Tibial nerve (tissue), 3 donors: ENCODE data around the gene HSPG2.

Experiments used
- POLR2A ChIP-seq, 2 donors: fragments of 450-650 bp; IDR thresholded peaks; one replicate each; pipeline ENCODE4 v1.6.1; 2017; ENCODE audit warnings: antibody characterized with exemption in 2 of 2, mild to moderate bottlenecking in 2 of 2, moderate library complexity in 2 of 2
- TF ChIP-seq, protein P1 (sequence below), 5 experiments: fragments of 200-600 bp in 3 of 5; fragments of 450-650 bp in 2 of 5; sonication (generic) in 3 of 5; IDR thresholded peaks; one replicate each; pipeline ENCODE4 v1.5.1; 2016 to 2019; ENCODE audit warnings: antibody characterized with exemption in 5 of 5, mild to moderate bottlenecking in 3 of 5, moderate library complexity in 2 of 5

DNA sequence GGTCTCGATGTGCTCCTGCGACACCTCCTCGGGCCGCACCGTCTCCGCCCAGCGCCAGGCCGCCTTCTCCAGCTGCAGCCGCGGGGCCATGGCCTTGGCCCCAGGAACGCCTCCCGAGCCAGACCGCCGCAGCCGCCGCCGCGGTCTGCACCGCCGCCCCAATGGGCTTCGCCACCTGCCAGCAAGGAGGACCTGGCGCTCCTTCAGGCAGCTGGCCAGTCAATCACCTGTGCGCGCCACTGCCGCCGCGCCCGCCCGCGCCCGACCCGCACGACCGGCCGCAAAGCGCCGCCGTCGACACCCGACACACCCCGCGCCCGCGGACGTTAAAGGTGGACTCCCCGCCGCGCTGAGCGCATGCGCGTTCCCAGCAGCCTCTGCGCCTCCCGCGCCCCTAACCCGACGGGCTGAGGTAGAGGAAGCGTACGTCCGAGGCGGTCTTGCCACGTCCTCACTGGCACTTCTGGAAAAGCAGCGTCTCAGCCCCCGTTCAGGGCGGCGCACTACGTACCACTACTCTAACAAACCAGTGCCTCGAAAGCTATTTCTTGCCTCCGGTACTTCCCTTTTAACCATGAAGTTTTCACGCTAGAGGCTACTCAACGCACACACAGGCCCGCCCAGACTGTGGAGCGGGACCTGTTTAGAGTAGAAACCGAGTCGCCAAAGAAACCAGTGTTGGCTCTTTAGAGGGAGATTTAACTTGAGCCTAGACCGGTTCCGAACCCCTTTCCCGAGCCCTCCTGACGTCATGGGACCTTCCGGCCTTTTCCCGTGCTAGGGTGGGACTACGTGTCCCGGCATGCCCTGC is 154.0 kb downstream of the HSPG2 start, which contains the start of gene USP48:
- TF ChIP-seq, protein P1, sequence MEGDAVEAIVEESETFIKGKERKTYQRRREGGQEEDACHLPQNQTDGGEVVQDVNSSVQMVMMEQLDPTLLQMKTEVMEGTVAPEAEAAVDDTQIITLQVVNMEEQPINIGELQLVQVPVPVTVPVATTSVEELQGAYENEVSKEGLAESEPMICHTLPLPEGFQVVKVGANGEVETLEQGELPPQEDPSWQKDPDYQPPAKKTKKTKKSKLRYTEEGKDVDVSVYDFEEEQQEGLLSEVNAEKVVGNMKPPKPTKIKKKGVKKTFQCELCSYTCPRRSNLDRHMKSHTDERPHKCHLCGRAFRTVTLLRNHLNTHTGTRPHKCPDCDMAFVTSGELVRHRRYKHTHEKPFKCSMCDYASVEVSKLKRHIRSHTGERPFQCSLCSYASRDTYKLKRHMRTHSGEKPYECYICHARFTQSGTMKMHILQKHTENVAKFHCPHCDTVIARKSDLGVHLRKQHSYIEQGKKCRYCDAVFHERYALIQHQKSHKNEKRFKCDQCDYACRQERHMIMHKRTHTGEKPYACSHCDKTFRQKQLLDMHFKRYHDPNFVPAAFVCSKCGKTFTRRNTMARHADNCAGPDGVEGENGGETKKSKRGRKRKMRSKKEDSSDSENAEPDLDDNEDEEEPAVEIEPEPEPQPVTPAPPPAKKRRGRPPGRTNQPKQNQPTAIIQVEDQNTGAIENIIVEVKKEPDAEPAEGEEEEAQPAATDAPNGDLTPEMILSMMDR (IDR thresholded peaks at IDR 0.05) = peak in 1 of 5 experiments; percentile 40
- TF ChIP-seq POLR2A (IDR thresholded peaks at IDR 0.05) = peak; percentile 80 to 96
